Stimulated activated CD8-positive, alpha-beta memory T cell treated with anti-CD3 and anti-CD28 coated beads, Interleukin-7, amount 100 ng/mL, for 48 hours (primary cell): ENCODE measurements around the gene COL5A3.
"Not testable (repeated sequence)": the region's sequence is repeated elsewhere in the genome, so short reads cannot be mapped to it uniquely, and the experiment has no call there.

Source experiments
- DNase-seq, 2 donors: peaks; one replicate each; pipeline ENCODE4 v3.0.0-alpha.2; 2020; ENCODE audit warnings: low read depth in 1 of 2; ENCODE audit errors: extremely low read depth in 1 of 2

The COL5A3 gene

GRCh38 chr19:9972103-9972502, 38.2 kb downstream of the COL5A3 start:
- DNase-seq: no peak

GRCh38 chr19:9971166-9971897, 39.0 kb downstream of the COL5A3 start:
- no peak for DNase-seq

- DNase-seq: no peak
Observed at GRCh38 chr19:9970481-9970880, 39.8 kb downstream of the COL5A3 start.

GRCh38 chr19:9969688-9969975, 40.7 kb downstream of the COL5A3 start:
- DNase-seq: no peak

- no peak for DNase-seq
Observed at GRCh38 chr19:9968820-9969687, 41.2 kb downstream of the COL5A3 start.

GRCh38 chr19:9967326-9967725, 43.0 kb downstream of the COL5A3 start:
- DNase-seq: no peak

GRCh38 chr19:9966448-9966847, 43.9 kb downstream of the COL5A3 start:
- DNase-seq: no peak

GRCh38 chr19:9966024-9966423, 44.3 kb downstream of the COL5A3 start:
- no peak for DNase-seq

- DNase-seq: no peak
Observed at GRCh38 chr19:9962623-9963290, 47.5 kb downstream of the COL5A3 start.

GRCh38 chr19:9961103-9961502, 49.2 kb downstream of the COL5A3 start:
- no peak for DNase-seq

- no peak for DNase-seq
Observed at GRCh38 chr19:9958379-9958821, 51.9 kb downstream of the COL5A3 start.

- DNase-seq: no peak
Observed at GRCh38 chr19:9956956-9957355, 53.3 kb downstream of the COL5A3 start.

GRCh38 chr19:9953802-9954542, 56.3 kb downstream of the COL5A3 start:
- DNase-seq: no peak

GRCh38 chr19:9952276-9952675, 58.0 kb downstream of the COL5A3 start:
- DNase-seq: no peak

GRCh38 chr19:9947441-9947840, 62.9 kb downstream of the COL5A3 start:
- DNase-seq: no peak

GRCh38 chr19:9946528-9947125, 63.7 kb downstream of the COL5A3 start:
- DNase-seq: not testable (repeated sequence)

GRCh38 chr19:9945319-9945966, 64.9 kb downstream of the COL5A3 start:
- no peak for DNase-seq

GRCh38 chr19:9943744-9944143, 66.6 kb downstream of the COL5A3 start:
- DNase-seq: no peak

GRCh38 chr19:9941671-9942070, 68.6 kb downstream of the COL5A3 start:
- DNase-seq: no peak

GRCh38 chr19:9941231-9941630, 69.1 kb downstream of the COL5A3 start:
- no peak for DNase-seq
